Skeletal muscle satellite cell (primary cell): ENCODE results near the gene BCAR3.
"Not testable (repeated sequence)": the region's sequence is repeated elsewhere in the genome, so short reads cannot be mapped to it uniquely, and the experiment has no call there.

Experiments used
- H3K27me3 ChIP-seq: 2 replicates; pipeline ENCODE4 v1.7.0; 2013; ENCODE audit warnings: low read length; ENCODE audit not compliant: control insufficient read depth, insufficient read depth
- H3K36me3 ChIP-seq: 2 replicates; pipeline ENCODE4 v1.7.0; 2013; ENCODE audit warnings: mild to moderate bottlenecking, control low read depth, low read length; ENCODE audit not compliant: insufficient read depth
- H3K4me1 ChIP-seq: 2 replicates; pipeline ENCODE4 v1.7.0; 2013; ENCODE audit warnings: low read length; ENCODE audit not compliant: control insufficient read depth, insufficient read depth
- H3K4me2 ChIP-seq: 2 replicates; pipeline ENCODE4 v1.7.0; 2013; ENCODE audit warnings: mild to moderate bottlenecking, low read length
- H3K4me3 ChIP-seq: 2 replicates; pipeline ENCODE4 v1.7.0; 2013; ENCODE audit warnings: low read length
- H3K9ac ChIP-seq: 2 replicates; pipeline ENCODE4 v1.7.0; 2013; ENCODE audit warnings: mild to moderate bottlenecking, low read depth, low read length, moderate library complexity
- H3K9me3 ChIP-seq: replicated peaks from 2 replicates; pipeline ENCODE4 v1.7.0; 2013; ENCODE audit warnings: mild to moderate bottlenecking, control low read depth, low read length

Gene BCAR3

DNA sequence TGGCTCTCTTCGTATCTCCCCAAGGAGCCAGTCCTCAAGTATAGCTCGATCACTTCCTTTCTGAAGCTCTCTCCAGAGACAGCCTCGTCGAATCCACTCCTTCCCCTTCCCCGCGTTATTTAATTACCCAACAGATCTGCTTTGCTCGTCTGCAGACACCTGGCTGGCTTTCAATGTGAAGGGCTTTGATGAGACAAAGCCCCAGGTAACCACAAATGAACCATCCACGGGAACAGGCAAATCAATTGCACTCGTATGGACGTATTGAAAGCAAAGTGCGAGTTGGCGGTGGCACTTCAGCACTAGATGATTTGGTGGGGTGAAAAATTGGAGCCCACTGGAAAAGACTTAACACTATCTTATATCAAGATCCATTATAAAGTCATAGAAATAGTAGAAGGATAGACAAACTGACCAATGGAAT is 364 bp upstream of the BCAR3 start:
- peaks cover 34% of the 10 kb centered on the region for H3K4me1 ChIP-seq
- peak overlapping the region; percentile 79 for H3K4me3 ChIP-seq
- H3K4me2 ChIP-seq: peak overlapping the region; percentile 83
- no peaks in the 10 kb centered on the region for H3K27me3 ChIP-seq
- H3K9me3 ChIP-seq: no peaks in the 10 kb centered on the region
- H3K36me3 ChIP-seq: peaks cover 24% of the 10 kb centered on the region
- peak overlapping the region; percentile 97 for H3K9ac ChIP-seq

DNA sequence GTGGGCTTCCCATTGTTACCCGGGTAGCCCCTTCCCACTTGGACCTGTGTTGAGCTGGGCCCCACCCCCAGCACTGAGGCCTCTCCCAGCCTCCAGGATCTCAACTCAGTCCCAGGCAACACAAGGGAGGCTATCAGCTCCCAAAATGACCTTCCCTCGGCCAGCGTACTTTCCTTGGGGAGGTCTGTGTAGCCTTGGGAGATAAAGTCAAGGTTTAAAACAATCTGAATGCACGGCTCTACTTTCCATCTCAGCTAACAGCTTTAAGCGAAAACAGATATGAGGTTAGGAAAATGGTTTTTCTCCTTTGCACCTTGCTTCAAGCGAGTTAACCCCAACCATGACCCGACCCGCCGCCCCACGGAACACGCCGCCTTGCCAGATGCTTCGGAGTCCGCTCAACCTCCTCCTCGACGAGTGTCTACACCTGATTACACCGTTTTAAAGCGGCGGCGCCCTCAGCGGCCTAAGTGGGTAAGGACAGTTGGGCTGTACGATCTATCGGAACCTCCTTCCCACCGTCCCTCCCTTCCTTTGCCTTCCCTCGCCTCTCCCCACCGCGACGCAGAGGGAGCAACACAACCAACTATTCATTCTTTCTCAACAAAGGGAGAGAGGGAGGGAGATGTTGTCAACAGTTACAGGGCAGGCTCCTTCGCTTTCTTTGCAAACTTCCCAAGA is 1.1 kb downstream of the BCAR3 start:
- Histone ChIP-seq H3K4me2 (peak overlapping the region; percentile 83), H3K4me3 (peak overlapping the region; percentile 79), H3K9me3 (no peaks in the 10 kb centered on the region), H3K36me3 (peaks cover 28% of the 10 kb centered on the region), H3K4me1 (peaks cover 49% of the 10 kb centered on the region), H3K9ac (peak overlapping the region; percentile 97), H3K27me3 (no peaks in the 10 kb centered on the region)

DNA sequence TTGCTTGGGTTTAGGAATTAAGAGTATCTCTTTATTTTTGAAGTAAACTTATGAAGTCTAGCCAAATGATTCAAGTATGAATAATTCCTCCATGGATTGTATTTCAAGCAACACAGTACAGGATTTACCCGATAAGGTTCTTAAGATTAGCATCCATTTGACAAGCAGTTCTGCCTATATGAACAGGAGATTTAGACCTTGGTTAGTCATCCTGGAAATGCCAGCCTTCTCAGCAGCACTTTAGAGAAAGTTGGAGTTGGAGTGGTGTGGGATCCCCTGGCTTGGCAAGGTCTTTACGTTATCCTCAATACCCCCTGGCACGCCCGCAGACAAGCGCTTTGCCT is 1.6 kb downstream of the BCAR3 start:
- peak overlapping the region; percentile 79 for H3K4me3 ChIP-seq
- peak overlapping the region; percentile 83 for H3K4me2 ChIP-seq
- peaks cover 54% of the 10 kb centered on the region for H3K4me1 ChIP-seq
- no peaks in the 10 kb centered on the region for H3K9me3 ChIP-seq
- peak overlapping the region; percentile 97 for H3K9ac ChIP-seq
- no peaks in the 10 kb centered on the region for H3K27me3 ChIP-seq
- peaks cover 28% of the 10 kb centered on the region for H3K36me3 ChIP-seq

DNA sequence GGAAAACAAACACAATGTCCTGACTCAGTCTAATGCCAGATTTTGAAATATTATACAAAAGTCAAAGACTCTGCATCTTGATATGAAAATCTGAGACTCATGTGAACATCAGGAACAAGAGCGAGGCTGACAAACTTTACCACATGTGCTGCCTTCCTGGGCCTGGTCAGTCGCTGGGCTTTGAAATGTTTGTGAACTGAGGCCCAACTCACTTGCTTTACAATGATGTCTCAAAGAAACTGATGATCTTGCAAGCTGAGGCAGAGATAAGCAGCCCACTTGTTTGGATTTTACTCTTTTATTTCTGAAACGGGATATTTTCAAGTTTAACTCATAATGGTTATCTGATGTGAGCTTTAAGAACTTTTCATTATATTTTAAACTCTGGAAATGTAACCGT is 2.1 kb downstream of the BCAR3 start:
- H3K4me2 ChIP-seq: peak overlapping the region; percentile 83
- peaks cover 30% of the 10 kb centered on the region for H3K36me3 ChIP-seq
- peak overlapping the region; percentile 97 for H3K9ac ChIP-seq
- H3K4me3 ChIP-seq: peak overlapping the region; percentile 79
- no peaks in the 10 kb centered on the region for H3K27me3 ChIP-seq
- no peaks in the 10 kb centered on the region for H3K9me3 ChIP-seq
- peaks cover 59% of the 10 kb centered on the region for H3K4me1 ChIP-seq

DNA sequence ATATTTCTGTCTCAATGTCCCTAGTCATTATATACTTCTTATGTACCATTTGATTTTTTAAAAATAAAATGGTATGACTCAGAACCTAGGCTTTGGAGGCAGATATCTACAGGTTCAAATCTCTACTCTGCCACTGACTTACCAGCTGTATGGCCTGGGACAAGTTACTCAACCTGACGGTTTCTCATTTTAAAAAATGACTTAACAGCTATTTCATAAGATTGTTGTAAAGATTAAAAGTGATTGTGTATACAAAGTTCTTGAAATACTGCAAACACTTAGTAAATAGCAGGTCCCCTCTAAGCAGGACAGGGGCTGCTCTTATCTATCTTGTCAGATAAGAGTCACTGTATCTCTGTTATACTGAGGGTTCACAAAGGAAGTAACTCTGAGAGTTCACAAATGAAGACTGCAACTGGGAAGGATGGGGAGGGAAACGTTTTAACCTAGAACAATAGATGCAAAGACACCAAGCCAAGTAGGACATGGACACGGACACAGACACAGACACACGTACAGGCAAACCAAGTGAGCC is 2.6 kb downstream of the BCAR3 start:
- Histone ChIP-seq H3K4me3 (peak overlapping the region; percentile 79), H3K9ac (peak overlapping the region; percentile 97), H3K4me2 (peak overlapping the region; percentile 83), H3K9me3 (no peaks in the 10 kb centered on the region), H3K36me3 (peaks cover 35% of the 10 kb centered on the region), H3K4me1 (peaks cover 64% of the 10 kb centered on the region), H3K27me3 (no peaks in the 10 kb centered on the region)

DNA sequence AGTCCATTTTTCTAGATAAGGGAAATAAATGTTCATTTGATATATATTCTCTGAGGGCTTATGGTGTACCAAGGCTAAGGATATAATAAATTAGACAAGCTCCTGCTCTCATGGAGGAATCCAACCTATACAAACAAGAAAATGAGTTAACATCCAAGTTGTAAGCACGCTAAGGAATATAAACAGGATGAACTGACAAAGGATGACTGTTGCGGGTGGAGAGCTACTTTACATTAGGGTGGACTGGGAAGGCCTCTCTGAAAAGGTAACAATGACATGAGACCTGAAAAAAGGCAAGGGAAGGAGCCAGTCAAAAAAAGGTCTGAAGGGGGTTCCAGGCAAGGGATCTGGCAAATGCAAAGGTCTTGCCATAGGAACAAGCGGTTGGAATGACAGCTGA is 3.1 kb downstream of the BCAR3 start:
- H3K4me1 ChIP-seq: peaks cover 70% of the 10 kb centered on the region

DNA sequence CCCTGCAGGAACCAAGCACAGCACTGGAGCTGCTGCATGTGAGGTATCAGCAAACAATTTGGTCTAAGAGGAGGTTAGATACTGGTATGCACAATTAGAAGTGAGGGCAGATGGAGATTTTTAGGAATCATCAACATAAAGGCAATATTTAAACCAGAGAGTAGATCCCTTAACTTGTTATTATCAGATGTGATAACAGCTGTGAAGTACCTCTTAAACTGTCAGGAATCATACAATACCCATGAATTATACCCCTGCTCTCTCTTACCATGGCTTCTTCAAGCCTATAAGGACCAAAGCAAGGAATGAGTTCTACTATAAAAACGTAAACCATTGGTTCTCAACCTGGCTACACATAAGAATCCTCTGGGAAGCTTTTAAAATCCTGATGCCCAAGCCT is 3.9 kb downstream of the BCAR3 start:
- H3K4me2 ChIP-seq: peak overlapping the region; percentile 83
- H3K9me3 ChIP-seq: no peaks in the 10 kb centered on the region
- H3K9ac ChIP-seq: no peak overlapping the region
- no peaks in the 10 kb centered on the region for H3K27me3 ChIP-seq
- peak overlapping the region; percentile 3 for H3K4me3 ChIP-seq
- H3K36me3 ChIP-seq: peaks cover 48% of the 10 kb centered on the region
- peaks cover 74% of the 10 kb centered on the region for H3K4me1 ChIP-seq

More for the DNA sequence above, 3.1 kb downstream of the BCAR3 start:
- Histone ChIP-seq H3K27me3 (no peaks in the 10 kb centered on the region), H3K4me2 (peak overlapping the region; percentile 83), H3K36me3 (peaks cover 40% of the 10 kb centered on the region), H3K4me3 (peak overlapping the region; percentile 79), H3K9ac (peak overlapping the region; percentile 97), H3K9me3 (no peaks in the 10 kb centered on the region)

DNA sequence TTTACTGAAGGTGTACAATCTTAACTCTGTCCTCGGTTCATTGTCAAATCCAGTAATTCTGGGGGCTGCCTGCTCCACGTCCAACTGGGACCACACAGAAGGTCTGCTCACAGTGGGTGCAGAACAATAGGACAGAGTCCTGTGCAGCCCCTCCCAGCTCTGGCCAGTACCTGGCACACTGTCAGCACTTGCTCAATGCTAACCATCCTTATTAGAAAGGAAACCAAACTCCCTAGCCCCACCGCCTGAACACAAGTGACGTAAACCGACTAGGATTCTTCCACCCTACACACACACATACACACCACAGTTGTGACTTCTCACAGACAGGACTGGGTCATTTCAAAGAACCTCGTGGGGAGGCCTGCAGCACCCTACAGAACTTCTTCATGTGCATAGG is 5.2 kb downstream of the BCAR3 start:
- Histone ChIP-seq H3K4me3 (peak overlapping the region; percentile 36), H3K4me1 (peaks cover 82% of the 10 kb centered on the region), H3K9ac (peak overlapping the region; percentile 38), H3K9me3 (no peaks in the 10 kb centered on the region), H3K36me3 (peaks cover 61% of the 10 kb centered on the region), H3K27me3 (no peaks in the 10 kb centered on the region), H3K4me2 (peak overlapping the region; percentile 83)

DNA sequence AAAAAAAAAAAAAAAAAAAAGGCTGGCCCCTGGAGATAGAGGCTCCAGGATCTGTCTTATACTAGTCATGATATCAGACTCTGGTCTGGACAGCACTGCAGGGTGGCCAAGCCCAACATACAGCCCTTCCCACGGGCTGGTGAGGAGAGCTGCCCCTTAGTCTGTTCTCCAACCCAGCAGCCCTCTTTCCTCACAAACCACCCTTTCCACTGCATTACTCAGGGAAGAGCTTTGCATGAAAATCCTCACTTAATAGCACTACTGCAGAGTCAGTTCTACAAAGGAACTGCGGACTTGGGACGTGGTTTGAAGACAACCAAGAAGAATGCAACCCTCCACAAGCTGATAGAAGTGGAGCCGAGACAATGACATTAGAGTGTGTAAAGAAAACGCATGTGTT is 5.7 kb downstream of the BCAR3 start:
- H3K9ac ChIP-seq: peak overlapping the region; percentile 38
- H3K27me3 ChIP-seq: no peaks in the 10 kb centered on the region
- H3K9me3 ChIP-seq: no peaks in the 10 kb centered on the region
- H3K4me1 ChIP-seq: peaks cover 87% of the 10 kb centered on the region
- peak overlapping the region; percentile 36 for H3K4me3 ChIP-seq
- H3K4me2 ChIP-seq: peak overlapping the region; percentile 83
- peaks cover 65% of the 10 kb centered on the region for H3K36me3 ChIP-seq

DNA sequence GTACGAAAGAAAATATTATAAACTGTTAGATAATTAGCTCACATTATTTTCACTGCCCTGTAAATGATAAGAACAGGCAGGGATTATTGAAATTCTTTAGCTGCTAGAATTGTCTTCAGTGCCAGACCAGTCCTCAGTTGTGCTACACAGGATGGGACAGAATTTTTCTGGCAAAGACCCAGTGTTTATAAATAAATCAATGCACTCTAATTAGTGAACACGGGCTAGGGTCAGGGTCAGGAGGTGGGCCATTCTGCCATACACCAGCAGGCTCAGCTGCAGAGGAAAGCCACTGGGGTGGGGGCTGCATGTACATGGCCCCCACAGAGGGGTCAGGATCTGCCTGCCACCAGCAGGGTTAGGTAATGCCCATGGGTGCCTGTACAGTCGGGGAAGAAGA is 6.4 kb downstream of the BCAR3 start:
- peaks cover 94% of the 10 kb centered on the region for H3K4me1 ChIP-seq
- H3K27me3 ChIP-seq: no peaks in the 10 kb centered on the region

DNA sequence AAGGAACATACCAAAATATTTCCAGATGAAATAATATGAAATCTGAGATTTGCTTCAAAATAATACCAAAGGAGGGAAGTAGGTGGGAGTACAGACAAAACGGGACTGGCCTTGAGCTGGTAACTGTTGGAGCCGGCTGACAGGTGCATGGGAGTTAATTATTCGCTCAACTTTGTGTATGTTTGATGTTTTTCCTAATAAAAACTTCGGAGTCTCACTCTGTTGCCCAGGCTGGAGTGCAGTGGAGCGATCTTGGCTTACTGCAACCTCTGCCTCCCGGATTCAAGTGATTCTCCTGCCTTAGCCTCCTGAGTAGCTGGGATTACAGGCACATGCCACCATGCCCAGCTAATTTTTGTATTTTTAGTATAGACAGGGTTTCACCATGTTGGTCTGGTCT is 7.6 kb downstream of the BCAR3 start:
- not testable (repeated sequence) for H3K9me3 ChIP-seq, H3K4me3 ChIP-seq, H3K4me2 ChIP-seq, H3K27me3 ChIP-seq
- Histone ChIP-seq H3K9ac (peak overlapping the region; percentile 18), H3K36me3 (peaks cover 67% of the 10 kb centered on the region), H3K4me1 (peaks cover 100% of the 10 kb centered on the region)

More for the DNA sequence above, 6.4 kb downstream of the BCAR3 start:
- Histone ChIP-seq H3K36me3 (peaks cover 68% of the 10 kb centered on the region), H3K9me3 (no peaks in the 10 kb centered on the region), H3K9ac (peak overlapping the region; percentile 38), H3K4me2 (peak overlapping the region; percentile 83), H3K4me3 (no peak overlapping the region)
